ENCODE results near the gene PRLR. TPM values are rescaled to one million over a fixed set of nuclear protein-coding genes. Genes with fewer than 3 reads are reported as not detected.

Gene PRLR
- total RNA-seq (2013; cell fraction: nucleolus; rRNA removed) = 26.0 and 26.3 TPM in 2 replicates
- total RNA-seq (2014; rRNA removed) = 0.11 and 0.16 TPM in 2 replicates
- 0.27 and 0.28 TPM in 2 replicates for total RNA-seq (2014; rRNA removed; fragmentation: Illumina TruSeq; extraction: Trizol)
- total RNA-seq (2021) = 0.64 and 0.88 TPM in 2 replicates
- 0.09 TPM for polyA plus RNA-seq (2011; ENCODE audit: low read depth)
- polyA plus RNA-seq (2011; rRNA removed) = 8.1 and 11.1 TPM in 2 replicates
- 8.1 and 8.4 TPM in 2 replicates for polyA plus RNA-seq (2011; cell fraction: cytosol; rRNA removed)
- 14.4 and 14.9 TPM in 2 replicates for polyA plus RNA-seq (2011; cell fraction: nucleus; rRNA removed)
- polyA plus RNA-seq (2012) = 0.13 and 0.14 TPM in 2 replicates
- polyA plus RNA-seq (2014; fragmentation: Illumina TruSeq; extraction: Trizol) = 0.22 TPM in 2 replicates
- under 1 TPM; 0.04 to 0.85 TPM for polyA plus RNA-seq (2014; fragmentation: Nextera tagmentation; extraction: Ambion mirVana)
- polyA plus RNA-seq (2014; rRNA removed) = 0.08 and 0.10 TPM in 2 replicates
- polyA plus RNA-seq (2016; fragmentation: Nextera tagmentation; extraction: Ambion mirVana) = under 1 TPM; 0.03 to 0.19 TPM
- 34.9 and 35.0 TPM in 2 replicates for polyA minus RNA-seq (2011; rRNA and poly(A)+ RNA removed)
- 11.4 and 14.6 TPM in 2 replicates for polyA minus RNA-seq (2011; cell fraction: cytosol; rRNA and poly(A)+ RNA removed)
- 10.6 and 19.5 TPM in 2 replicates for polyA minus RNA-seq (2011; cell fraction: nucleus; rRNA and poly(A)+ RNA removed)
- Bru-seq, nascent RNA = percentile 68 among the genes with signal in this experiment
- BruChase-seq, experiment 1, labeled RNA remaining after a 6-hour chase = percentile 66 among the genes with signal in this experiment
- BruChase-seq, experiment 2, labeled RNA remaining after a 2-hour chase = percentile 66 among the genes with signal in this experiment
- long read RNA-seq, experiment 1, partial matches to known transcripts = 0 of 1 reads
- long read RNA-seq, experiment 1, other reads (novel, unspliced or antisense) = 1 of 1 reads
- long read RNA-seq, experiment 2, full-length matches to known transcripts = 6 of 23 reads
- long read RNA-seq, experiment 2, partial matches to known transcripts = 4 of 23 reads
- long read RNA-seq, experiment 2, other reads (novel, unspliced or antisense) = 13 of 23 reads

GRCh38 chr5:35230038-35230611, at the start of gene PRLR:
Gene PRLR, minus strand, starts transcription at chr5:35230487. Its CDS starts 140,867 bp downstream, at chr5:35089620.
- FAIRE-seq = no peak
- ATAC-seq = peak; percentile 38
- H3K36me3 ChIP-seq (ENCODE audit: control insufficient read depth in 2 of 2, insufficient read depth in 2 of 2, low read length in 1 of 2) = no peaks in the 10 kb centered on the region
- BruUV-seq (replicated peaks) = TSS peak; percentile 91
- no peak for DNase-seq (ENCODE audit: low read depth, low spot score)
- H3K9me3 ChIP-seq (replicated peaks; ENCODE audit: control insufficient read depth, insufficient read depth, low read length) = no peaks in the 10 kb centered on the region; the same call in 2 of the 3 replicates
- 29% methylated on average over 32 of the region's 42 CpGs for WGBS (ENCODE audit: insufficient coverage, insufficient replicate concordance, low lambda C conversion rate, missing lambda C conversion rate)
- H3K4me1 ChIP-seq (ENCODE audit: control insufficient read depth, insufficient read depth, low read length) = no peaks in the 10 kb centered on the region
- H2AFZ ChIP-seq (ENCODE audit: control insufficient read depth, low read depth, low read length) = peak within 1 kb of the TSS; percentile 64
- CTCF ChIA-PET = interaction anchor here (0.6 to 9.6 kb wide), 22 partner anchors 8 to 695 kb away, joined by 3 to 112 read pairs (median 6); no protein-coding TSS in a partner anchor
- SMC1A ChIA-PET (ENCODE audit: uncharacterized antibody, unreplicated experiment) = interaction anchor here (0.7 to 11.8 kb wide), 21 partner anchors 11 to 669 kb away, joined by 3 to 224 read pairs (median 4); partner anchors contain the start of gene SPEF2
- RAD21 ChIA-PET (ENCODE audit: unreplicated experiment) = interaction anchor here (0.7 to 5.7 kb wide), 24 partner anchors 9 to 694 kb away, joined by 3 to 108 read pairs (median 4); no protein-coding TSS in a partner anchor
- in situ Hi-C loops (cut with MboI) = no loop called here
- H3K4me3 ChIP-seq = peak within 1 kb of the TSS; percentile 64
- H3K27me3 ChIP-seq (replicated peaks in 1 of 2; ENCODE audit: control insufficient read depth in 2 of 2, insufficient read depth in 2 of 2, low read length in 1 of 2) = peaks cover 0 to 8% of the 10 kb centered on the region in 2 experiments; a peak in 2 of 4 replicates
- H3K79me2 ChIP-seq (ENCODE audit: control insufficient read depth, insufficient read depth, low read length) = no peaks in the 10 kb centered on the region
- POLR2A ChIA-PET = interaction anchor here (0.9 to 5.7 kb wide), 8 partner anchors 9 to 206 kb away, joined by 3 to 46 read pairs (median 6); no protein-coding TSS in a partner anchor
- intact Hi-C loops (cut with micrococcal nuclease; ENCODE audit: unreplicated experiment) = no loop called here
- H3K4me2 ChIP-seq (ENCODE audit: control insufficient read depth, insufficient read depth) = peak within 1 kb of the TSS; percentile 90
- H3K9ac ChIP-seq (ENCODE audit: control insufficient read depth, insufficient read depth, low read length) = peak within 1 kb of the TSS; percentile 44
- peak within 1 kb of the TSS; percentile 25; the same call in 1 of the 2 replicates for H3K27ac ChIP-seq (ENCODE audit: control insufficient read depth, insufficient read depth)
- H4K20me1 ChIP-seq (ENCODE audit: control insufficient read depth, insufficient read depth) = no peaks in the 10 kb centered on the region
- TF ChIP-seq HDAC6 (IDR thresholded peaks at IDR 0.05; ENCODE audit: unreplicated experiment) = no peak
- no peak for TF ChIP-seq FOXK2 (IDR thresholded peaks at IDR 0.05)
- no peak for TF ChIP-seq HDAC2 (IDR thresholded peaks at IDR 0.05)
- peak; percentile 74; the same call in 1 of the 2 replicates for TF ChIP-seq ZNF217 (IDR thresholded peaks at IDR 0.05)
- TF ChIP-seq SMARCA5 (IDR thresholded peaks at IDR 0.05) = 0 out of 2 replicates have a peak, but pooled peaks have one; percentile 56
- TF ChIP-seq SIN3A (IDR thresholded peaks at IDR 0.05; ENCODE audit: low read depth, low read length) = 0 out of 2 replicates have a peak, but pooled peaks have one; percentile 1
- no peak for TF ChIP-seq EED (IDR thresholded peaks at IDR 0.05; ENCODE audit: low read depth)
- peak; percentile 36; the same call in 1 of the 2 replicates for TF ChIP-seq BACH1 (IDR thresholded peaks at IDR 0.05; ENCODE audit: borderline replicate concordance)
- TF ChIP-seq NKRF (conservative IDR thresholded peaks at IDR 0.05) = 0 out of 2 replicates have a peak, but pooled peaks have one; percentile 40
- peak; percentile 66 for TF ChIP-seq IKZF1 (conservative IDR thresholded peaks at IDR 0.05)
- peak; percentile 81 for TF ChIP-seq ZNF24 (IDR thresholded peaks at IDR 0.05)
- TF ChIP-seq MEF2B (IDR thresholded peaks at IDR 0.05; ENCODE audit: partially characterized antibody, poor library complexity, severe bottlenecking) = peak; percentile 70
- TF ChIP-seq MLLT1 (IDR thresholded peaks at IDR 0.05) = peak; percentile 23
- peak in 1 of 2 experiments; percentile 7; a peak in 1 of 4 replicates for TF ChIP-seq BHLHE40 (IDR thresholded peaks at IDR 0.05; ENCODE audit: borderline replicate concordance in 1 of 2, low read depth in 2 of 2, low read length in 1 of 2)
- no peak for TF ChIP-seq ZNF384 (IDR thresholded peaks at IDR 0.05; ENCODE audit: borderline replicate concordance, low read depth, low read length)
